GM12874 (cell line): Measurements from ENCODE around the gene NLRP11.

Source experiments
- CTCF ChIP-seq: IDR thresholded peaks from 2 replicates; pipeline ENCODE4 v1.5.1; 2011; ENCODE audit warnings: low read depth, mild to moderate bottlenecking, control low read depth, low read length, moderate library complexity; ENCODE audit not compliant: insufficient read depth

Gene NLRP11

DNA sequence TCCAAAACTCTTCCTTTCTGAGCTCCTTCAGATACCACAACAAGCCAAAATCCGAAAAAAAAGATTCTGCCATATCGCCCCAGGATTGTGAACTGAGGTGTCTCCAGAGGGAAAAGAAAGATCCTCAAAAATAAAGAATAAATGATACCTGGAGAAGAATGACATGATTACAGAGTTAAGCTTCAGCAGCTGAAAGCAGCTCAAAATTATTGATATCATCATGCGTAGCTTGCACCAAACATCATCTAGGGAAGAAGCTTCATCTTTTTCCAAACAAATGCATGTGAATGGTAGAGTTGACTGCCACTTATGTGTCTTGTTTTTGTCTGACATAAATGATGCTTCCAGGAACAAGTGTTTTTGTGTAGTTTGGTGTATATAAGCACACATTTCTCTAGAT lies 93.5 kb downstream of the NLRP11 start, which contains the start of gene NLRP9:
NLRP9 (minus strand) TSS at position 101 of the 400 bp plus-strand sequence; CDS start at position 73, 28 bp downstream.
- TF ChIP-seq CTCF, result no peak
